ENCODE measurements around the gene NUDT3.

Gene NUDT3

DNA sequence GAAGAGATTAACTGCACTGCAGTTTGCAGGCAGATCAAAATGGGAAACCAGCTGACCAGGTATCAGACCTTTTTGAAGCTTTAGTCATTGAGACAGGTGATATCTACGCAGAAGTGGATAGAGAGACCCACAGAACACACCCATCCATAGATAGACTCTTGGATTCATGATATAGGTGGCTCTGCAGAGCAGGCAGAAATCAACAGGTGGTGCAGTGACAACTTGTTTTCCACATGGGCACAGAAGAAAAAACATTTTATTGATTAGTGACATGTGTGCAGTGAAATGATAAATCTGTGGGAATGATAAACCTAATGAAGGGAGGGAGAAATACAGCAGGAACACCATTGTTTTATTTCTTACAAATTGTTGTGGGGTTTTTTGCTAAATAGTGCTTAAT, 45.2 kb downstream of the NUDT3 start:
- Histone ChIP-seq H3K27ac (no peak overlapping the region), H3K9ac (no peak overlapping the region), H3K27me3 (ENCODE audit: insufficient read depth, low read depth) (no peaks in the 10 kb centered on the region), H3K4me2 (no peak overlapping the region), H3K79me2 (ENCODE audit: insufficient read depth, low read depth) (peaks cover 66% of the 10 kb centered on the region), H3K36me3 (ENCODE audit: insufficient read depth) (no peaks in the 10 kb centered on the region), H4K20me1 (ENCODE audit: insufficient read depth) (peaks cover 12% of the 10 kb centered on the region; the same call in 1 of the 2 replicates), H3K4me3 (IDR thresholded peaks at IDR 0.05; ENCODE audit: insufficient read depth, low read depth, low read length) (no peak overlapping the region), H3K4me1 (ENCODE audit: low read depth, poor library complexity, severe bottlenecking) (peaks cover 35% of the 10 kb centered on the region), H2AFZ (ENCODE audit: low read depth) (no peak overlapping the region)
- TF ChIP-seq, protein P1, sequence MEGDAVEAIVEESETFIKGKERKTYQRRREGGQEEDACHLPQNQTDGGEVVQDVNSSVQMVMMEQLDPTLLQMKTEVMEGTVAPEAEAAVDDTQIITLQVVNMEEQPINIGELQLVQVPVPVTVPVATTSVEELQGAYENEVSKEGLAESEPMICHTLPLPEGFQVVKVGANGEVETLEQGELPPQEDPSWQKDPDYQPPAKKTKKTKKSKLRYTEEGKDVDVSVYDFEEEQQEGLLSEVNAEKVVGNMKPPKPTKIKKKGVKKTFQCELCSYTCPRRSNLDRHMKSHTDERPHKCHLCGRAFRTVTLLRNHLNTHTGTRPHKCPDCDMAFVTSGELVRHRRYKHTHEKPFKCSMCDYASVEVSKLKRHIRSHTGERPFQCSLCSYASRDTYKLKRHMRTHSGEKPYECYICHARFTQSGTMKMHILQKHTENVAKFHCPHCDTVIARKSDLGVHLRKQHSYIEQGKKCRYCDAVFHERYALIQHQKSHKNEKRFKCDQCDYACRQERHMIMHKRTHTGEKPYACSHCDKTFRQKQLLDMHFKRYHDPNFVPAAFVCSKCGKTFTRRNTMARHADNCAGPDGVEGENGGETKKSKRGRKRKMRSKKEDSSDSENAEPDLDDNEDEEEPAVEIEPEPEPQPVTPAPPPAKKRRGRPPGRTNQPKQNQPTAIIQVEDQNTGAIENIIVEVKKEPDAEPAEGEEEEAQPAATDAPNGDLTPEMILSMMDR (conservative IDR thresholded peaks at IDR 0.05; ENCODE audit: low read depth, low read length), result no peak

DNA sequence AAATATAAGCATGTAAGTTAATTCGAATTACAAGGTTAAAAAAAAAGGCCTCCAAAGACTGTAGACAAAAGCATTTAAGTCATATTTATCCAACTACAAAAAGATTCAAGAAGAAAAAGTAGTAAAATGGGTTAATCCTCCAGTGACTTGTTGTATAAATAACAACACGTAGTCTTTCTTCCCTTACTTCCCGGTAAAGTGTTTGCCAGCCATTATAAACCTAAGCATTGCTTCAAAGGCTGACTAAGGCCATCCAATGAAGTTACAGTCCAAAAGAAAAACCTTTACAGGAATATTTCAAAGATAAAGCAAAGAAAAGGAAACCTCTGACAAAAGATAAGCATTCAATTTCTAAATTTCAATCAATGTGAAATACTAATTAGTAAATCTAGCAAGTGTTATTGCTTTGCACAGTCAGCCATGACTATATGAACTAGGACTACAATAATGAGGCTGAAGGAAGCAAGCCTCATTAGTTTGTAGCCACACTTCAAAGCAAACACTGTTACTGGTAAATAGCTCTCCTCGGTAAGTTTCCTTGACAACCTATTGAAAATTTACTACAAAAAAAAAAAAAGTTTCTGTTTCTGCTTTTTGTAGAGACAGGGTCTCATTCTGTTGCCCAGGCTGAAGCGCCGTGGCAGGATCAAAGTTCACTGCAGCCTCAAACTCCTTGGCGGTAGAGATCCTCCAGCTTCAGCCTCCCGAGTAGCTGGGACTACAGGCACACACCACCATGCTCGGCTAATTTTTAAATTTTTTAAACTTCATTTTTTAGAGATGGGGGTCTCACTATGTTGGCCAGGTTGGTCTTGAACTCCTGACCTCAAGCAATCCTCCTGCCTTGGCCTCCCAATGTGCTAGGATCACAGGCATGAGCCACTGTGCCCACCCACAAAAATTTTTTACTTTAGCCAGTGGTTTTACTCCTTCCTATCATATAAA, 46.0 kb downstream of the NUDT3 start:
- Histone ChIP-seq H3K4me2 (no peak overlapping the region), H3K27me3 (ENCODE audit: insufficient read depth, low read depth) (no peaks in the 10 kb centered on the region), H3K9ac (no peak overlapping the region), H3K27ac (no peak overlapping the region), H3K4me3 (IDR thresholded peaks at IDR 0.05; ENCODE audit: insufficient read depth, low read depth, low read length) (no peak overlapping the region), H3K79me2 (ENCODE audit: insufficient read depth, low read depth) (peaks cover 58% of the 10 kb centered on the region), H3K4me1 (ENCODE audit: low read depth, poor library complexity, severe bottlenecking) (peaks cover 26% of the 10 kb centered on the region), H3K36me3 (ENCODE audit: insufficient read depth) (no peaks in the 10 kb centered on the region), H4K20me1 (ENCODE audit: insufficient read depth) (peaks cover 12% of the 10 kb centered on the region; the same call in 1 of the 2 replicates), H2AFZ (ENCODE audit: low read depth) (no peak overlapping the region)
- TF ChIP-seq, protein P1 (conservative IDR thresholded peaks at IDR 0.05; ENCODE audit: low read depth, low read length), result no peak

DNA sequence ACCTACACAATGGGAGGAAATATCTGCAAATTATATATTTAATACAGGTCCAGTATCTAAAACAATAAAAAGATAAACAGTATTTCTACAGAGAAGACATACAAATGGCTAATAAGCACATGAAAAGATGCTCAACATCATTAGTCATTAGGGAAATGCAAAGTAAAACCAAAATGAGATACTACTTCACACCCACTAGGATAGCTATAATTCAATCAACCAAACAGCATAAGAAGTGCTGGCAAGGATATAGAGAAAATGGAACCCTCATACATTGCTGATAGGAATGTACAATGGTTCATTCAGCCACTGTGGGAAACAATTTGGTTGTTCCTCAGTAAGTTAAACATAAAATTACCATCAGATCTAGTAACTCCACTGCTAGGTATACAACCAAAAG, 48.7 kb downstream of the NUDT3 start:
- Histone ChIP-seq H3K4me1 (ENCODE audit: low read depth, poor library complexity, severe bottlenecking) (peaks cover 9% of the 10 kb centered on the region), H3K9ac (no peak overlapping the region), H3K36me3 (ENCODE audit: insufficient read depth) (no peaks in the 10 kb centered on the region), H3K79me2 (ENCODE audit: insufficient read depth, low read depth) (peaks cover 45% of the 10 kb centered on the region), H4K20me1 (ENCODE audit: insufficient read depth) (0 out of 2 replicates have a peak, but pooled peaks cover 4% of the 10 kb centered on the region), H3K4me3 (IDR thresholded peaks at IDR 0.05; ENCODE audit: insufficient read depth, low read depth, low read length) (no peak overlapping the region), H3K27me3 (ENCODE audit: insufficient read depth, low read depth) (no peaks in the 10 kb centered on the region), H3K4me2 (no peak overlapping the region), H3K27ac (no peak overlapping the region), H2AFZ (ENCODE audit: low read depth) (no peak overlapping the region)
- TF ChIP-seq, protein P1 (conservative IDR thresholded peaks at IDR 0.05; ENCODE audit: low read depth, low read length), result no peak

DNA sequence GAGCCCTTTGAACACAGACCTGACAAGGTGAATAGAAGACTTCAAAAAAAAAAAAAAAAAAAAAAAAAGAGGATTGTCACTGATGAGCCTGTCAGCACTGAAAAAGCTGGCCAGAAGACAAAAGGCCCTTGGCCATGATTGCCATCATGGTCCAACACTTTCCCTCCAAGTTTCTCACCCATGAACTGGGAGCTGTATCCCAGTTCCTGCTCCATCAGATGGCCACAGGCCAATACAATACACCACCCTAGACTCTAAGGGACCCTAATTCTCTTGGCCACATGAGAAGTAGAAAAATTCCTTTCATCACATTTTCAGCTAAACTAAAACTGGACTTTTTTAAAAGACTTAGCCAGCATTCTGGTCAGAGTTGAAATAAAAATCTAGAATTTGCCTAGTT, 50.2 kb downstream of the NUDT3 start:
- Histone ChIP-seq H3K4me1 (ENCODE audit: low read depth, poor library complexity, severe bottlenecking) (peaks cover 9% of the 10 kb centered on the region), H3K4me2 (no peak overlapping the region), H4K20me1 (ENCODE audit: insufficient read depth) (0 out of 2 replicates have a peak, but pooled peaks cover 4% of the 10 kb centered on the region), H3K36me3 (ENCODE audit: insufficient read depth) (no peaks in the 10 kb centered on the region), H3K9ac (no peak overlapping the region), H2AFZ (ENCODE audit: low read depth) (no peak overlapping the region), H3K27me3 (ENCODE audit: insufficient read depth, low read depth) (no peaks in the 10 kb centered on the region), H3K4me3 (IDR thresholded peaks at IDR 0.05; ENCODE audit: insufficient read depth, low read depth, low read length) (no peak overlapping the region), H3K27ac (no peak overlapping the region), H3K79me2 (ENCODE audit: insufficient read depth, low read depth) (peaks cover 41% of the 10 kb centered on the region)
- TF ChIP-seq, protein P1 (conservative IDR thresholded peaks at IDR 0.05; ENCODE audit: low read depth, low read length), result no peak
